Panc1 (cell line): ENCODE measurements around the gene RNF167. TPM values are rescaled to one million over a fixed set of nuclear protein-coding genes. Genes with fewer than 3 reads are reported as not detected.

ENCODE experiments used
- ATAC-seq: fragments of 200-7000 bp; cut with Tn5 transposase; 2 replicates; pipeline ENCODE4 v1.9.1; 2020; ENCODE audit warnings: mild to moderate bottlenecking, moderate library complexity
- BruUV-seq: library from RNA; stranded (reverse); fragments of 400-500 nt; replicated peaks from 2 replicates; lab custom pipeline; 2021; lab: Mats Ljungman, UMichigan
- CTCF ChIA-PET: fragments of 300-600 bp; sonication (Branson Sonifier 250); formaldehyde crosslinking; loops from one replicate; lab custom pipeline; 2022; ENCODE audit warnings: antibody characterized with exemption; lab: Charles Lee
- POLR2A ChIA-PET: fragments of 300-600 bp; sonication (Branson Sonifier 250); formaldehyde crosslinking; loops from one replicate; lab custom pipeline; 2022; ENCODE audit warnings: antibody characterized with exemption; lab: Charles Lee
- DNase-seq: peaks from one replicate; pipeline ENCODE4 v3.0.0-alpha.2; 2010; ENCODE audit warnings: low read depth, low spot score
- H3K27ac ChIP-seq: 2 replicates; pipeline ENCODE4 v1.5.1; 2011; ENCODE audit warnings: mild to moderate bottlenecking, low read length, inconsistent platforms
- H3K27me3 ChIP-seq: fragments of 200-500 bp; sonication (Bioruptor generic); 2 replicates; pipeline ENCODE4 v1.6.0; 2014; ENCODE audit warnings: low read length, inconsistent platforms; ENCODE audit not compliant: control insufficient read depth, insufficient read depth
- H3K36me3 ChIP-seq: fragments of 200-500 bp; sonication (Bioruptor generic); 2 replicates; pipeline ENCODE4 v1.5.1; 2014; ENCODE audit warnings: inconsistent platforms, mild to moderate bottlenecking, low read length, moderate library complexity; ENCODE audit not compliant: control insufficient read depth, insufficient read depth
- H3K4me1 ChIP-seq: 2 replicates; pipeline ENCODE4 v1.5.1; 2011; ENCODE audit warnings: inconsistent platforms, mild to moderate bottlenecking, low read length, moderate library complexity; ENCODE audit not compliant: control insufficient read depth, insufficient read depth
- H3K4me3 ChIP-seq, 2 experiments: 2 replicates each; pipeline ENCODE4 v1.5.1; 2011 to 2012; ENCODE audit warnings: low read depth in 2 of 2, low read length in 2 of 2, mild to moderate bottlenecking in 2 of 2, inconsistent platforms in 1 of 2, moderate library complexity in 1 of 2
- H3K9me3 ChIP-seq: fragments of 200-500 bp; sonication (Bioruptor generic); 2 replicates; pipeline ENCODE4 v1.5.1; 2014; ENCODE audit warnings: low read depth, mild to moderate bottlenecking, inconsistent platforms, low read length, moderate library complexity; ENCODE audit not compliant: control insufficient read depth, insufficient read depth
- POLR2AphosphoS5 ChIP-seq: IDR thresholded peaks from 2 replicates; pipeline ENCODE4 v1.6.1; 2012; ENCODE audit warnings: mild to moderate bottlenecking, low read depth, low read length, moderate library complexity
- REST ChIP-seq, 2 experiments: IDR thresholded peaks; 2 replicates each; pipeline ENCODE4 v1.6.1; 2011 to 2012; ENCODE audit warnings: low read depth in 2 of 2, control low read depth in 1 of 2, low read length in 1 of 2, mild to moderate bottlenecking in 1 of 2, moderate library complexity in 1 of 2; ENCODE audit not compliant: insufficient read depth in 1 of 2
- SIN3A ChIP-seq: IDR thresholded peaks from 2 replicates; pipeline ENCODE4 v1.6.1; 2012; ENCODE audit warnings: low read depth, mild to moderate bottlenecking, low read length, moderate library complexity, borderline replicate concordance; ENCODE audit not compliant: insufficient read depth
- TCF7L2 ChIP-seq: IDR thresholded peaks from 2 replicates; pipeline ENCODE4 v1.6.1; 2011; ENCODE audit warnings: mild to moderate bottlenecking, low read depth, low read length, inconsistent platforms
- in situ Hi-C: cut with HindIII; loops from 2 replicates; pipeline ENCODE4 v1.10.0; 2016; ENCODE audit warnings: low sequenced_read_pairs, low pct_unique_long_range_greater_than_20kb
- intact Hi-C: fragments of 100-400 bp; cut with micrococcal nuclease; formaldehyde crosslinking; loops from one replicate; pipeline ENCODE4 v1.10.0; 2022; ENCODE audit not compliant: unreplicated experiment
- total RNA-seq: library from RNA; stranded (reverse); gene quantifications from one replicate; pipeline ENCODE4 v1.2.1, GENCODE V29; 2021; ENCODE audit not compliant: unreplicated experiment
- TF ChIP-seq, protein P1 (sequence below): fragments of 450-650 bp; IDR thresholded peaks from 2 replicates; pipeline ENCODE4 v1.5.1; 2017; ENCODE audit warnings: mild to moderate bottlenecking

Gene RNF167
- total RNA-seq, 1 experiment from 2014 or later: 95.8 TPM

DNA sequence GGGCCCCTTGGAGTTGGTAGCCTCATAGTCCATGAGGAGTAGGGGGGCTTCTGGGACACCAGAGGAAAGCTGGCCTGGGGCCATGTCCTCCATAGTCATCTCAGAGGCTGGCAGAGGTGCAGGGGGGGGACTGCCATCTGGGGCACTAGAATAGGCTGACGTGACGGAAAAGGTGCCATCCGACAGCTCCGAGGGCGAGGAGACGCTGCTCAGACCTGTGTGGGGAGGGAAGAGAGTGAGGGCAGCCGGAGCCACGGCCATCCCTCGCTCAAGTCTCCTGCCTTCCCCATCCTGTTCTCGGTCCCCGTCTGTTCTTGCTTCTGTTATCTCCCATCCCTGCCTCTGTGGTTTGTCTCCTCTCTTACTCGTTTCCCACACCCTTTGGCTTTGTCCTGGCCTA, 32.3 kb downstream of the RNF167 start:
- TF ChIP-seq, protein P1, sequence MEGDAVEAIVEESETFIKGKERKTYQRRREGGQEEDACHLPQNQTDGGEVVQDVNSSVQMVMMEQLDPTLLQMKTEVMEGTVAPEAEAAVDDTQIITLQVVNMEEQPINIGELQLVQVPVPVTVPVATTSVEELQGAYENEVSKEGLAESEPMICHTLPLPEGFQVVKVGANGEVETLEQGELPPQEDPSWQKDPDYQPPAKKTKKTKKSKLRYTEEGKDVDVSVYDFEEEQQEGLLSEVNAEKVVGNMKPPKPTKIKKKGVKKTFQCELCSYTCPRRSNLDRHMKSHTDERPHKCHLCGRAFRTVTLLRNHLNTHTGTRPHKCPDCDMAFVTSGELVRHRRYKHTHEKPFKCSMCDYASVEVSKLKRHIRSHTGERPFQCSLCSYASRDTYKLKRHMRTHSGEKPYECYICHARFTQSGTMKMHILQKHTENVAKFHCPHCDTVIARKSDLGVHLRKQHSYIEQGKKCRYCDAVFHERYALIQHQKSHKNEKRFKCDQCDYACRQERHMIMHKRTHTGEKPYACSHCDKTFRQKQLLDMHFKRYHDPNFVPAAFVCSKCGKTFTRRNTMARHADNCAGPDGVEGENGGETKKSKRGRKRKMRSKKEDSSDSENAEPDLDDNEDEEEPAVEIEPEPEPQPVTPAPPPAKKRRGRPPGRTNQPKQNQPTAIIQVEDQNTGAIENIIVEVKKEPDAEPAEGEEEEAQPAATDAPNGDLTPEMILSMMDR: no peak
- TF ChIP-seq SIN3A (no peak), TCF7L2 (no peak), POLR2AphosphoS5 (no peak), REST (IDR thresholded peaks at IDR 0.05; ENCODE audit: insufficient read depth in 1 of 2, low read depth in 2 of 2, low read length in 1 of 2) (no peak)
- H3K4me3 ChIP-seq: no peak overlapping the region
- intact Hi-C loops (no loop called here), in situ Hi-C loops (no loop called here)
- BruUV-seq: no TSS peak
- ATAC-seq (no peak), DNase-seq (no peak)
- H3K9me3 ChIP-seq: no peaks in the 10 kb centered on the region
- ChIA-PET POLR2A (interaction anchor here (0.7 kb wide), 1 partner anchor 201 kb away, joined by 3 read pairs; no protein-coding TSS in a partner anchor), CTCF (no interaction called here)
- peaks cover 11% of the 10 kb centered on the region for H3K4me1 ChIP-seq
- H3K27ac ChIP-seq: no peak overlapping the region
- H3K36me3 ChIP-seq: no peaks in the 10 kb centered on the region
- no peaks in the 10 kb centered on the region for H3K27me3 ChIP-seq

DNA sequence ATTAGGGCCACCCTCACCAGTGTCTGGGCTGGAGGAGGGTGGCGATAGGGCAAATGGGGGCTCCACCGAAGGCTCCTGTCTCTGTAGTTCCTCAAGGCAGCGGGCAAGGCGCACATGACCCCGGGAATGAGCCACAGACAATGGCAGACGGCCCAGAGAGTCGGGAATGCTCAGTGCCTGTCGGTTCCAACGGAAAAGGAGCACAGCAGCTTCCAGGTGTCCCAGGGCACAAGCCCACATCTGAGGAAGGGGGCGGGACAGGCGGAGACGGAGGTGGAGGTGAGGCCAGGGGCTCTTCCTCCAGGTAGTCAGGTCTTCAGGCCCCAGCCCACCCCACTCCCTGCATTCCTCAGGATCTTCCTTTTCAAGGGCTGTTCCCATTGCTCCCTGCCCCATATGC, 32.7 kb downstream of the RNF167 start:
- intact Hi-C loops (no loop called here), in situ Hi-C loops (no loop called here)
- BruUV-seq: no TSS peak
- peaks cover 11% of the 10 kb centered on the region for H3K4me1 ChIP-seq
- no peaks in the 10 kb centered on the region for H3K9me3 ChIP-seq
- no peaks in the 10 kb centered on the region for H3K36me3 ChIP-seq
- TF ChIP-seq, protein P1: no peak
- TF ChIP-seq REST (IDR thresholded peaks at IDR 0.05; ENCODE audit: insufficient read depth in 1 of 2, low read depth in 2 of 2, low read length in 1 of 2): no peak
- TF ChIP-seq TCF7L2: no peak
- no peak for TF ChIP-seq SIN3A
- no peak for TF ChIP-seq POLR2AphosphoS5
- POLR2A ChIA-PET: no interaction called here
- no peak overlapping the region for H3K27ac ChIP-seq
- ATAC-seq (no peak), DNase-seq (no peak)
- H3K27me3 ChIP-seq: no peaks in the 10 kb centered on the region
- no peak overlapping the region for H3K4me3 ChIP-seq
- CTCF ChIA-PET: no interaction called here
